IMR-90 (cell line): ENCODE data around the gene FIS1. TPM values are rescaled to one million over a fixed set of nuclear protein-coding genes. Genes with fewer than 3 reads are reported as not detected.

Experiments
- ATAC-seq: fragments of 200-7000 bp; cut with Tn5 transposase; 2 replicates; pipeline ENCODE4 v1.9.1; 2020; ENCODE audit warnings: low read depth, mild to moderate bottlenecking, moderate library complexity
- BruUV-seq: library from RNA; stranded (reverse); fragments of 400-500 nt; replicated peaks from 2 replicates; lab custom pipeline; 2021; lab: Mats Ljungman, UMichigan
- CTCF ChIA-PET: fragments of 300-600 bp; formaldehyde crosslinking; extraction: SDS; loops from one replicate; lab custom pipeline; 2021; ENCODE audit warnings: antibody characterized with exemption; lab: Yijun Ruan, JAX
- POLR2A ChIA-PET: fragments of 300-600 bp; sonication (Branson Sonifier 250); formaldehyde crosslinking; loops from one replicate; lab custom pipeline; 2022; ENCODE audit warnings: antibody characterized with exemption; ENCODE audit not compliant: unreplicated experiment; lab: Charles Lee
- DNase-seq: peaks from one replicate; pipeline ENCODE4 v3.0.0; 2013
- H2AFZ ChIP-seq: replicated peaks from 2 replicates; pipeline ENCODE3; 2013; ENCODE audit warnings: low read length, mild to moderate bottlenecking; ENCODE audit not compliant: poor library complexity
- H2AK5ac ChIP-seq: 2 replicates; pipeline ENCODE4 v1.6.1; 2013; ENCODE audit warnings: low read depth, low read length, inconsistent platforms
- H2AK9ac ChIP-seq: replicated peaks from 2 replicates; pipeline ENCODE3; 2013; ENCODE audit warnings: mild to moderate bottlenecking, low read depth, low read length, moderate library complexity; ENCODE audit not compliant: poor library complexity
- H2BK120ac ChIP-seq: 2 replicates; pipeline ENCODE4 v1.6.1; 2013; ENCODE audit warnings: low read depth, low read length, inconsistent platforms
- H2BK15ac ChIP-seq: 3 replicates; pipeline ENCODE4 v1.6.1; 2013; ENCODE audit warnings: low read depth, low read length, inconsistent platforms
- H2BK20ac ChIP-seq: 2 replicates; pipeline ENCODE4 v1.6.1; 2013; ENCODE audit warnings: low read depth, mild to moderate bottlenecking, inconsistent platforms, low read length, moderate library complexity
- H2BK5ac ChIP-seq: 2 replicates; pipeline ENCODE4 v1.6.1; 2013; ENCODE audit warnings: mild to moderate bottlenecking, low read depth, low read length, inconsistent platforms; ENCODE audit not compliant: poor library complexity, severe bottlenecking
- H3K14ac ChIP-seq: replicated peaks from 2 replicates; pipeline ENCODE4 v1.6.1; 2013; ENCODE audit warnings: low read depth, low read length, inconsistent platforms
- H3K18ac ChIP-seq: 2 replicates; pipeline ENCODE4 v1.6.1; 2013; ENCODE audit warnings: low read depth, low read length, control low read depth
- H3K23ac ChIP-seq: 2 replicates; pipeline ENCODE4 v1.6.1; 2013; ENCODE audit warnings: low read depth, low read length, inconsistent platforms
- H3K27ac ChIP-seq: 2 replicates; pipeline ENCODE4 v1.5.1; 2013; ENCODE audit warnings: mild to moderate bottlenecking, control low read depth, low read length; ENCODE audit not compliant: insufficient read depth
- H3K27me3 ChIP-seq: 2 replicates; pipeline ENCODE4 v1.6.1; 2013; ENCODE audit warnings: low read length; ENCODE audit not compliant: control insufficient read depth, insufficient read depth
- H3K36me3 ChIP-seq: 2 replicates; pipeline ENCODE4 v1.6.1; 2013; ENCODE audit warnings: low read length, mixed read lengths; ENCODE audit not compliant: control insufficient read depth, insufficient read depth
- H3K4ac ChIP-seq: 2 replicates; pipeline ENCODE4 v1.6.1; 2013; ENCODE audit warnings: low read depth, low read length, inconsistent platforms
- H3K4me1 ChIP-seq: 2 replicates; pipeline ENCODE4 v1.6.1; 2013; ENCODE audit warnings: low read length, mixed read lengths; ENCODE audit not compliant: control insufficient read depth, insufficient read depth
- H3K4me2 ChIP-seq: 2 replicates; pipeline ENCODE4 v1.6.1; 2013; ENCODE audit warnings: low read depth, mild to moderate bottlenecking, control low read depth, low read length, moderate library complexity
- H3K4me3 ChIP-seq: 2 replicates; pipeline ENCODE4 v1.5.1; 2013; ENCODE audit warnings: low read depth, mild to moderate bottlenecking, control low read depth, low read length, moderate library complexity; ENCODE audit not compliant: insufficient read depth
- H3K56ac ChIP-seq: 2 replicates; pipeline ENCODE4 v1.6.1; 2013; ENCODE audit warnings: low read length, inconsistent platforms; ENCODE audit not compliant: insufficient read depth; ENCODE audit errors: extremely low read depth
- H3K79me1 ChIP-seq, 2 experiments: 2 replicates each; pipeline ENCODE4 v1.6.1; 2013; ENCODE audit warnings: low read length in 2 of 2, inconsistent platforms in 1 of 2, low read depth in 1 of 2
- H3K9ac ChIP-seq: 2 replicates; pipeline ENCODE4 v1.6.1; 2013; ENCODE audit warnings: low read depth, low read length, control low read depth
- H3K9me1 ChIP-seq: 2 replicates; pipeline ENCODE4 v1.6.1; 2013; ENCODE audit warnings: low read length, inconsistent platforms; ENCODE audit not compliant: insufficient read depth
- H3K9me3 ChIP-seq: 2 replicates; pipeline ENCODE4 v1.6.1; 2013; ENCODE audit warnings: low read length; ENCODE audit not compliant: control insufficient read depth, insufficient read depth
- H4K20me1 ChIP-seq: 2 replicates; pipeline ENCODE4 v1.6.1; 2013; ENCODE audit warnings: low read length, inconsistent platforms; ENCODE audit not compliant: insufficient read depth
- H4K5ac ChIP-seq: 2 replicates; pipeline ENCODE4 v1.6.1; 2013; ENCODE audit warnings: mild to moderate bottlenecking, low read depth, low read length, control low read depth
- H4K8ac ChIP-seq, 2 experiments: 2 replicates each; pipeline ENCODE4 v1.6.1; 2013; ENCODE audit warnings: low read depth in 2 of 2, low read length in 2 of 2, control low read depth in 1 of 2, inconsistent platforms in 1 of 2
- H4K91ac ChIP-seq: 2 replicates; pipeline ENCODE4 v1.6.1; 2013; ENCODE audit warnings: low read depth, low read length, inconsistent platforms; ENCODE audit not compliant: insufficient read depth
- BHLHE40 ChIP-seq: fragments of 150-350 bp; IDR thresholded peaks from 2 replicates; pipeline ENCODE4 v1.6.1; 2016; ENCODE audit warnings: mild to moderate bottlenecking, low read depth, low read length
- CEBPB ChIP-seq: IDR thresholded peaks from 2 replicates; pipeline ENCODE4 v1.6.1; 2012; ENCODE audit warnings: low read depth, low read length, improper control_type of control experiment
- ELK1 ChIP-seq: fragments of 150-350 bp; IDR thresholded peaks from 2 replicates; pipeline ENCODE4 v1.6.1; 2016; ENCODE audit warnings: low read depth, mild to moderate bottlenecking, low read length, moderate library complexity, borderline replicate concordance
- FOS ChIP-seq: fragments of 150-350 bp; IDR thresholded peaks from 2 replicates; pipeline ENCODE4 v1.6.1; 2016; ENCODE audit warnings: low read depth, low read length
- MAFK ChIP-seq: IDR thresholded peaks from 2 replicates; pipeline ENCODE4 v1.6.1; 2012; ENCODE audit warnings: low read depth, low read length, improper control_type of control experiment
- POLR2A ChIP-seq: IDR thresholded peaks from 2 replicates; pipeline ENCODE4 v1.6.1; 2012; ENCODE audit warnings: mild to moderate bottlenecking, low read depth, low read length
- RAD21 ChIP-seq: IDR thresholded peaks from 2 replicates; pipeline ENCODE4 v1.6.1; 2012; ENCODE audit warnings: low read length, improper control_type of control experiment
- RCOR1 ChIP-seq: IDR thresholded peaks from 2 replicates; pipeline ENCODE4 v1.6.1; 2012; ENCODE audit warnings: mild to moderate bottlenecking, low read length, improper control_type of control experiment; ENCODE audit not compliant: insufficient replicate concordance
- RFX5 ChIP-seq: IDR thresholded peaks from 2 replicates; pipeline ENCODE4 v1.8.0; 2012; ENCODE audit warnings: low read depth, mild to moderate bottlenecking, low read length, moderate library complexity
- WGBS, 2 experiments: methylation state at CpG; one replicate each; pipeline versions ENCODE4 v1.1.5 to v1.1.7; 2013; ENCODE audit warnings: missing lambda C conversion rate in 2 of 2; ENCODE audit not compliant: insufficient read length in 1 of 2; ENCODE audit errors: extremely low coverage in 2 of 2; 5-methylcytosine and 5-hydroxymethylcytosine counted together
- dilution Hi-C: fragments of 300-500 bp; cut with HindIII; formaldehyde crosslinking; loops from one replicate; pipeline ENCODE4 v1.14.3; 2018; ENCODE audit warnings: low sequenced_read_pairs; ENCODE audit not compliant: unreplicated experiment
- in situ Hi-C: fragments of 300-500 bp; cut with MboI; formaldehyde crosslinking; loops from 3 replicates; pipeline ENCODE4 v1.14.3; 2019; ENCODE audit warnings: low sequenced_read_pairs, inconsistent platforms, mixed read lengths
- intact Hi-C: fragments of 100-400 bp; cut with micrococcal nuclease; formaldehyde crosslinking; loops from 2 replicates; pipeline ENCODE4 v1.10.0; 2022
- polyA plus RNA-seq, 3 experiments: library from polyadenylated mRNA; depleted of rRNA; stranded (reverse); fragments of >200 nt; gene quantifications; 2 replicates each; pipeline ENCODE4 v1.2.3, GENCODE V29; 2012; ENCODE audit warnings: low replicate concordance in 1 of 3
- total RNA-seq: library from RNA; depleted of rRNA; stranded (reverse); fragments of >200 nt; gene quantifications from 2 replicates; pipeline ENCODE4 v1.2.3, GENCODE V29; 2012

FIS1 gene
- total and polyA plus RNA-seq, 2 of the 4 experiments (the other 2 are of a cell fraction): 293 to 489 TPM

- ATAC-seq: no peak
- Histone ChIP-seq H2AK9ac (no peak overlapping the region), H2BK120ac (no peak overlapping the region), H3K9me3 (no peaks in the 10 kb centered on the region), H3K36me3 (peaks cover 38% of the 10 kb centered on the region), H3K9me1 (peaks cover 3% of the 10 kb centered on the region), H3K9ac (no peak overlapping the region), H4K5ac (no peak overlapping the region), H3K27ac (no peak overlapping the region), H2AK5ac (no peak overlapping the region), H3K4me2 (no peak overlapping the region), H4K20me1 (peaks cover 8% of the 10 kb centered on the region), H3K4me1 (no peaks in the 10 kb centered on the region), H3K4ac (no peak overlapping the region), H2BK20ac (no peak overlapping the region), H3K4me3 (no peak overlapping the region), H3K23ac (no peak overlapping the region), H3K27me3 (no peaks in the 10 kb centered on the region), H3K18ac (no peak overlapping the region), H4K8ac (no peak overlapping the region), H2BK15ac (no peak overlapping the region), H3K79me1 (peaks cover 0 to 18% of the 10 kb centered on the region in 2 experiments; a peak in 3 of 4 replicates), H2AFZ (no peak overlapping the region), H3K56ac (no peak overlapping the region), H2BK5ac (no peak overlapping the region), H3K14ac (no peak overlapping the region), H4K91ac (no peak overlapping the region)
- intact Hi-C loops (no loop called here), dilution Hi-C loops (no loop called here), in situ Hi-C loops (no loop called here)
- no peak for DNase-seq
- no TSS peak for BruUV-seq
- no peak for TF ChIP-seq ELK1
- no peak for TF ChIP-seq RFX5
- no peak for TF ChIP-seq RAD21
- TF ChIP-seq MAFK: no peak
- TF ChIP-seq RCOR1: no peak
- TF ChIP-seq POLR2A: no peak
- no peak for TF ChIP-seq CEBPB
- TF ChIP-seq BHLHE40: no peak
- no peak for TF ChIP-seq FOS
- WGBS, 2 experiments: 80% methylated on average over 1 of the region's 6 CpGs; no CpG with 5 or more reads in 1 of the 2 experiments
- ChIA-PET CTCF (no interaction called here), POLR2A (no interaction called here)
Observed at GRCh38 chr7:101225650-101226049, 19.2 kb downstream of the FIS1 start.
